D341Med (cell line): Measurements from ENCODE around the gene UQCRC2.
"Not testable (repeated sequence)": the region's sequence is repeated elsewhere in the genome, so short reads cannot be mapped to it uniquely, and the experiment has no call there.

Source experiments
- DNase-seq: peaks from one replicate; pipeline ENCODE4 v3.0.0; 2012; ENCODE audit warnings: low spot score

The UQCRC2 gene

DNA sequence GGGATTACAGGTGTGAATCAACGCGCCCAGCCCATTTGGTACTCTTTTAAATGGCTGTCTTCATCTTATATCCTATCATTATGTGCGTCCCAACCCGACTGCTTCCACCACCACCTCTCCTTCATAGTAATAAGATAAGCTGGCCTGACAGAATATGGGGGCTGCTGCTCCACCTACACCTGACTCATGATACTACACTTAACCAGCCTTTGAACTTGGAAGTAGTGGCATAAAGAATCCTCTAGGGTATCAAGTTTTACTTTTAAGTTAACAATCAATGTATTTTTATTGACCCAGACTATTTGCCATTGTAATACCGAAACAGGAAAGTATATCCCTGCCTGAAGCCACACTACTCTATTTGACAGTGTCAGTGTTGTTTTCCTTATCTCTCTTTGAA, 28.9 kb downstream of the UQCRC2 start:
- DNase-seq = no peak

DNA sequence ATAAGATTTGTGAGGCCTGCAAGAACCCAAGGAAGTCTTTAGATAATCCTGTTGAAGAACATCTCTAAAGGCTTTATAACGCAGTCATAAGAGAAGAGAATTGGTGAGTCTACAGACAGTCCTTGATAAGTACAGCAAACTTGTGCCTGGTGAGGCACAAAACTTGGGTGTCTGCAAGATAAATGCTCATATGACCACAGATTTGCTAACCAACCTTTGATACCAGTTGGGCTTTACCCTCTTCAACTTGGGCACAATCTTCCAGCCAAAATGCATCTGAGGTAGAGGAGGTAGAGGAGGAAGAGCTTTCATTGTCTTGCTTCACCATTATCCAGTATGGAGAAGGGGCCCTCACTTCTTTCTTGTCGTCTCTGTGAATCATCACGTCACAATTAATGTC, 30.9 kb downstream of the UQCRC2 start:
- no peak for DNase-seq

- DNase-seq = no peak
These were observed 32.4 kb downstream of the UQCRC2 start for GRCh38 chr16:21985524-21985923.

- no peak for DNase-seq
These were observed 33.6 kb downstream of the UQCRC2 start for GRCh38 chr16:21986692-21987246.

- no peak for DNase-seq
These were observed 34.3 kb downstream of the UQCRC2 start for GRCh38 chr16:21987498-21987897.

DNA sequence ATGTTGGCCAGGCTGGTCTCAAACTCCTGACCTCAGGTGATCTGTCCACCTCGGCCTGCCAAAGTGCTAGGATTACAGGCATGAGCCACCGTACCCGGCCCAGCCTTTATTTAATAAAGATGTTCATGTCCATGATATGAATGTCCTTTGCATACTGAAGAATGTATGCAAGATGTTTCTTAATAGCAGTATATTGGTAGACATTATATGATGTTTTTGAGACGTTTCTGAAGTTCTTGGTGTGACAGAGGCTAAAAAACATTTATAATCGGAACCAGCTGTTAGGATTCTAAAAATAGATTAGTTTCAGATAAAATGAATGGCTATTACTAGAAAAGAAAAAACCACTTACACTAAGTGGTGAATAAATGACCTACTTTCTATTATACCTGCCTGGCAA, 36.0 kb downstream of the UQCRC2 start:
- no peak for DNase-seq

GRCh38 chr16:21989751-21990150, 36.6 kb downstream of the UQCRC2 start:
- no peak for DNase-seq

GRCh38 chr16:21990381-21990944, 37.3 kb downstream of the UQCRC2 start:
- no peak for DNase-seq

DNA sequence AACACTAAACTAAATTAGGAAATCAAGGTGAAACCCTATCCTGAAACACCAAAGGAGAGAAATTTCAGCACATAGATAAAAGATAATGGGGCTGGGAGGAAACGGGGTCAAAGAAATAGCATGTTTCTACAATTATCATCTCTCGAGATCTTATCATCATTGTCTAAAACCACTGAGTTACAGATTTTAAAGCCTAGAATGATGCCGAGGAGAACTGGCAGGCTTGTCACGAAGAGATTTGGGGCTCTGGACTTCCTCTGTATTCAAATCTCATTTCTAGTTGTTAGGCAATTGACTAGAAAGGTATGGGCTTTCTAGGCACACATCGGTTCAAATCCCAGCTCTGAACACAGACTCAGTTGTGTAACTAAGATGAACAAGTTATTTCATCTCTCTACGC, 38.5 kb downstream of the UQCRC2 start:
- no peak for DNase-seq

- no peak for DNase-seq
These were observed 41.8 kb downstream of the UQCRC2 start for GRCh38 chr16:21994856-21995465.

- DNase-seq = no peak
These were observed 43.9 kb downstream of the UQCRC2 start for GRCh38 chr16:21996923-21997696.

- DNase-seq = no peak
These were observed 44.7 kb downstream of the UQCRC2 start for GRCh38 chr16:21997697-21998480.

- no peak for DNase-seq
These were observed 48.4 kb downstream of the UQCRC2 start for GRCh38 chr16:22001591-22001990.

- DNase-seq = not testable (repeated sequence)
These were observed 48.9 kb downstream of the UQCRC2 start for GRCh38 chr16:22002047-22002446.

DNA sequence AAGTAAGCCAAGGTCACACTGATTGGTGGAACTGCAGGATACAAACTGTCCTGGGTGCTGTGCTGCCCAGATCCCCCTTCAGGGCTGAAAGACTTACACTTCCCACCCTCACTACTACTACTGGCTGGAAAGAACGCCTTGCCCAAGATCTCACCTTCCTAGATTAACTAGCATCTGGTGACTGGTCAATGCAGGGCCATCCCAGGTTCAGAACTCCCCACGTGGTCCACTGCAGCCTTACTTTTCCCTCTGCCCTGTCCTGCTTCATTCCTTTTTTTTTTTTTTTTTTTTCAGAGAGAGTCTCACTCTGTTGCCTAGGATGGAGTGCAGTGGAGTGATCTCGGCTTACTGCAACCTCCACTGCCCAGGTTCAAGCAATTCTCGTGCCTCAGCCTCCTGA, 50.0 kb downstream of the UQCRC2 start:
- DNase-seq = no peak

DNA sequence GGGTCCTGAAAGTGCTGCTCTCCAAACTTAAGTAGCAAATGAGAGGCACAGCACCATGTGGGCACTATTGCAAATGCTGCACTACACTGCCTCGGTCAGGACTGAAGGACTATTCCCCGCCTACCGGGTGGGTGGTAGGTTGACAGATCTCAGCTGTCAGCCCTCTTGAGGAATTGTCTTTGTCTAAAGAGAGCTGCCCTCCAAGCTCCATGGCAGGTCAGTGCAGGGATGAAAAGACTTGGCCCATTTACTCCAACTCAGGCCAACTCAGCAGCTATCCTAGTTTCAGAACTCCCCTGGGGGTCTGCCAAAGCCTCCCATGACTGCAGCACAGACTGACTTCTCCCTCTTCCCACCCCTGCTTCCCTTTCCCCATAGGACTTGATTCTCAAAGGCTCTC, 51.2 kb downstream of the UQCRC2 start:
- DNase-seq = no peak

DNA sequence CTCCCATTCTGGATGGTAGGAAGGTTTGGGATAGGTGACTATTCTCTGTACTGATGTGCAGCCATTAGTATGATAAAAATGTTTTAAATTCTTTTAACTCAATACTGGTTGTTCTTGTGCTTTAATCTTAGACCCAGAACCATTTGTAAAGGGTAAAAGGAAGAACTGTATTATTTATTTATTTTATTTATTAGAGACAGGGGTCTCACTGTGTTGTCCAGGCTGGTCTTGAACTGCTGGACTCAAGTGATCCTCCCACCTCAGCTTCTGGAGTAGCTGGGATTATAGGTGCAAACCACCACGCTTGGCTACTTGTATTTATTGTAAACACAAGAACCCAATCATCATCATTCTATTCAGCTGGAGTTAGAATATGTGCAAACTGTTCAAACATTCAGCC, 52.6 kb downstream of the UQCRC2 start:
- DNase-seq = no peak

- DNase-seq = no peak
These were observed 53.5 kb downstream of the UQCRC2 start for GRCh38 chr16:22006636-22007035.

DNA sequence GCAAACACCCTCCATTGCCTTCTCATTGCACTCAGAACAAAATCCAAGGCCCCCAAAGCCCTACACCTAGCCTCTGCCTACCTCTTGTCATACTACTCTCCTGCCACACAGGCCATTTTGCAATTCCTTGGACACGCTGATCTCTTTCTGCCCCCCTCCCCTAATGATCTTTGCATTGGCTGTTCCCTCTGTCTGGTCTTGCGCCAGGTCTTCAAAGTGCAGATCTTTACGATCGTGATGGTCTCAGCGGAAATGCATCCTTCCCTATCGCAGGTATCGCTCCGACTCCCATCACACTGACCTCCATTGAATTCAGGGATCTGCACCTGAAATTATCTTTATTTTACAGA, 54.0 kb downstream of the UQCRC2 start:
- no peak for DNase-seq

DNA sequence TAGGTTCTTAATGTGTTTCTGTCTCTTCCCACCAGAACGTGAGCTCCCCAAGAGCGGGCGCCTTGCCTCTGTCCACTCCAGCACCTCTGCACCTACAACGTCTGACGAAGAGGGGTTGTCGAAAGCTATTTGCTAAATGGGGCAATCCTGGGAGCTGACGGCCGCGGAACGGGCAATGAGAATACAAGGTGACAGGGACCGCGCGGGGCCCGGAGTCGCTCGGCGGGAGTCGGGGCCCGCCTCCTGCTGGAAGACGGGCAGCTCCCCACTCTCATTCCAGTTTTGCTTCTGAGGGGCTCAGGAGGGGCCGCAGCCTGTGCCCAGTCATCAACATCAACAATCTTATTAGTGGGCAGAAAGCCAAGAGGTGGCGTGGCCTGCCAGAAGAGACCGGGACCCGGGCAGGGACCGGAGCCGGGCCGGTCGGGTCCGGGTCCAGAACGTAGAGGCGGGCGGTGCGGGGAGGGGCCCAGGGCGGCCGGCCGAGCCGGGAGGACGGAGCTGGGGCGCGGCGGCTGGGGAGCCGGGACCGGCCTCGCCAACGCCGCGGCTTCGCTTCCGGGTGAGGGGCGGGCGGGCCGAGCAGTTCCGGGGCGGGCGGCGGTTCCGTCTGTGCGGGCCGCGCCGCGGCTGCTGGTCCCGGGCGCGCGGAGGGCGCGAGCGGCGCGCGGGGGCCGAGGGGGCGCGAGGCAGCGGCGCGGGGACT, 54.5 kb downstream of the UQCRC2 start, which contains the start of gene MOSMO:
MOSMO (plus strand) TSS at position 603 of the 706 bp plus-strand sequence. CDS start 191 bp downstream, outside the sequence.
- DNase-seq = peak; percentile 89

DNA sequence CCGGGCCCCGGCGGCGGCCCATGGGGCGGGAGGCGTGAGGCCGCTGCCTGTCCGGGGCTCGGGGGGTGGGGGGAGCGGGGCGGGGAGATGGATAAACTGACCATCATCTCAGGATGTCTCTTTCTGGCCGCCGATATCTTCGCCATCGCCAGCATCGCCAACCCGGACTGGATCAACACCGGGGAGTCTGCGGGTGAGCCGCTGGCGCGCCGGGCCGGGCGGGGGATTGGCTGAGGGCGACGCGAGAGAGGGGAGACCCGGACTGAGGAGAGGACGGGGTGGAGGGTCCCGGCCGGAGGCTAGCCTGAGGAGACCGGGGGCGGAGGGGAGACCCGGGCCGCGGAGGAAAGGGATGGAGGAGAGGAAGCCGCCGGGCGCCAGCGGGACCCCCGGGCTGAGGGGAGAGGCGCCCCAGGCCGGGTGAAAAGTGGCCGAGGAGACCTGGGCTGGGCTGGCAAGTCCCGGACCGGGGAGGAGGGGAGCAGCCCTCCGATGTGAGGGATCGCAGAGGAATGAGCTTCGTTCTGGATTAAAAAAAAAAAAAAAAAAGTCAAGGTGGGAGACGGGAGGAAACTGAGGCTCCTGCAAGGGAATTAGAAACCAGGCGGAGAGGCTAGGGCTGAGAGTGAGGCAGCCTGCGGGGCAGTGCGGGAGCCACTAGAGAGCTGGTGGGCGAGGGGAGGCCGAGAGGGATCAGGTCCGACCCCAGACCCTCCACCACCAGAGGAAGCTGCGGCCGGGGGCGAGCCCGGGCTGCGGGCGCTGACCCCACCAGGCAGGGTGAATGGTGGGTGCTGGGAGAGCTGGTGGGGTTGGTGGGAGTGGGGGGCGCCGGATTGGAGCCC, 55.3 kb downstream of the UQCRC2 start:
- peak; percentile 68 for DNase-seq
